Measurements from ENCODE around the gene ANAPC4. TPM values are rescaled to one million over a fixed set of nuclear protein-coding genes. Genes with fewer than 3 reads are reported as not detected.

ANAPC4 gene
- total and polyA plus RNA-seq, 2 of the 4 experiments (the other 2 are of a cell fraction): 12.4 to 18.3 TPM

GRCh38 chr4:25454476-25454875 lies 77.4 kb downstream of the ANAPC4 start:
- Histone ChIP-seq H3K4me1 (ENCODE audit: control insufficient read depth, insufficient read depth, low read length) (no peaks in the 10 kb centered on the region), H2BK5ac (ENCODE audit: low read depth, low read length, poor library complexity, severe bottlenecking) (no peak overlapping the region)

More at GRCh38 chr4:25454476-25454875, 77.4 kb downstream of the ANAPC4 start:
- Histone ChIP-seq H4K5ac (ENCODE audit: low read depth, low read length) (no peak overlapping the region), H4K91ac (ENCODE audit: insufficient read depth, low read depth, low read length) (no peak overlapping the region), H3K27ac (ENCODE audit: insufficient read depth, low read length) (no peak overlapping the region), H4K8ac (ENCODE audit: low read depth in 2 of 2, low read length in 2 of 2) (no peak overlapping the region), H2AFZ (replicated peaks; ENCODE audit: low read length, poor library complexity) (no peak overlapping the region), H2BK120ac (ENCODE audit: low read depth, low read length) (no peak overlapping the region), H4K20me1 (ENCODE audit: insufficient read depth, low read length) (no peaks in the 10 kb centered on the region), H3K79me1 (ENCODE audit: low read depth in 1 of 2, low read length in 2 of 2) (no peaks in the 10 kb centered on the region), H3K9ac (ENCODE audit: low read depth, low read length) (no peak overlapping the region), H3K4me2 (ENCODE audit: low read depth, low read length) (no peak overlapping the region), H2BK15ac (ENCODE audit: low read depth, low read length) (no peak overlapping the region), H3K14ac (replicated peaks; ENCODE audit: low read depth, low read length) (no peak overlapping the region), H3K23ac (ENCODE audit: low read depth, low read length) (no peak overlapping the region), H2BK20ac (ENCODE audit: low read depth, low read length) (no peak overlapping the region), H3K4ac (ENCODE audit: low read depth, low read length) (no peak overlapping the region), H2AK9ac (replicated peaks; ENCODE audit: low read depth, low read length, poor library complexity) (no peak overlapping the region), H3K9me1 (ENCODE audit: insufficient read depth, low read length) (0 out of 2 replicates have a peak, but pooled peaks cover 3% of the 10 kb centered on the region), H3K56ac (ENCODE audit: extremely low read depth, insufficient read depth, low read length) (no peak overlapping the region), H3K9me3 (ENCODE audit: control insufficient read depth, insufficient read depth, low read length) (no peaks in the 10 kb centered on the region), H3K4me3 (ENCODE audit: insufficient read depth, low read depth, low read length) (no peak overlapping the region), H3K27me3 (ENCODE audit: control insufficient read depth, insufficient read depth, low read length) (peaks cover 4% of the 10 kb centered on the region), H3K36me3 (ENCODE audit: control insufficient read depth, insufficient read depth, low read length) (no peaks in the 10 kb centered on the region), H3K18ac (ENCODE audit: low read depth, low read length) (no peak overlapping the region), H2AK5ac (ENCODE audit: low read depth, low read length) (no peak overlapping the region)
- POLR2A ChIA-PET (ENCODE audit: unreplicated experiment): no interaction called here
- dilution Hi-C loops (cut with HindIII; ENCODE audit: low sequenced_read_pairs, unreplicated experiment) (no loop called here), in situ Hi-C loops (cut with MboI; ENCODE audit: low sequenced_read_pairs) (no loop called here), intact Hi-C loops (cut with micrococcal nuclease) (no loop called here)
- no CpG with 5 or more reads among the region's 1 CpG for whole genome bisulfite sequencing, 2 experiments (ENCODE audit: extremely low coverage in 2 of 2, insufficient read length in 1 of 2)
- BruUV-seq (replicated peaks): no TSS peak
- no peak for DNase-seq
- TF ChIP-seq MAFK (IDR thresholded peaks at IDR 0.05; ENCODE audit: low read depth, low read length) (no peak), MXI1 (IDR thresholded peaks at IDR 0.05; ENCODE audit: borderline replicate concordance, low read depth, low read length) (no peak), RCOR1 (IDR thresholded peaks at IDR 0.05; ENCODE audit: insufficient replicate concordance, low read length) (no peak), CEBPB (IDR thresholded peaks at IDR 0.05; ENCODE audit: low read depth, low read length) (no peak), RFX5 (IDR thresholded peaks at IDR 0.05; ENCODE audit: low read depth, low read length) (no peak), POLR2A (IDR thresholded peaks at IDR 0.05; ENCODE audit: low read depth, low read length) (no peak), RAD21 (IDR thresholded peaks at IDR 0.05; ENCODE audit: low read length) (no peak)
- TF ChIP-seq, protein P1, sequence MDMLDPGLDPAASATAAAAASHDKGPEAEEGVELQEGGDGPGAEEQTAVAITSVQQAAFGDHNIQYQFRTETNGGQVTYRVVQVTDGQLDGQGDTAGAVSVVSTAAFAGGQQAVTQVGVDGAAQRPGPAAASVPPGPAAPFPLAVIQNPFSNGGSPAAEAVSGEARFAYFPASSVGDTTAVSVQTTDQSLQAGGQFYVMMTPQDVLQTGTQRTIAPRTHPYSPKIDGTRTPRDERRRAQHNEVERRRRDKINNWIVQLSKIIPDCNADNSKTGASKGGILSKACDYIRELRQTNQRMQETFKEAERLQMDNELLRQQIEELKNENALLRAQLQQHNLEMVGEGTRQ (IDR thresholded peaks at IDR 0.05; ENCODE audit: low read depth, low read length): no peak
- TF ChIP-seq, protein P2, sequence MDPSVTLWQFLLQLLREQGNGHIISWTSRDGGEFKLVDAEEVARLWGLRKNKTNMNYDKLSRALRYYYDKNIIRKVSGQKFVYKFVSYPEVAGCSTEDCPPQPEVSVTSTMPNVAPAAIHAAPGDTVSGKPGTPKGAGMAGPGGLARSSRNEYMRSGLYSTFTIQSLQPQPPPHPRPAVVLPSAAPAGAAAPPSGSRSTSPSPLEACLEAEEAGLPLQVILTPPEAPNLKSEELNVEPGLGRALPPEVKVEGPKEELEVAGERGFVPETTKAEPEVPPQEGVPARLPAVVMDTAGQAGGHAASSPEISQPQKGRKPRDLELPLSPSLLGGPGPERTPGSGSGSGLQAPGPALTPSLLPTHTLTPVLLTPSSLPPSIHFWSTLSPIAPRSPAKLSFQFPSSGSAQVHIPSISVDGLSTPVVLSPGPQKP (IDR thresholded peaks at IDR 0.05; ENCODE audit: borderline replicate concordance, low read depth, low read length): no peak
- no peak for ATAC-seq (ENCODE audit: low read depth)
- CTCF ChIA-PET: interaction anchor here (0.6 kb wide), 1 partner anchor 356 kb away, joined by 4 read pairs; no protein-coding TSS in a partner anchor
